ENCODE measurements around the gene TTC16. TPM values are rescaled to one million over a fixed set of nuclear protein-coding genes. Genes with fewer than 3 reads are reported as not detected.
A peak's percentile ranks its signal among the peaks of the same experiment; 100 is the strongest.

TTC16 gene
- total and polyA plus RNA-seq, 2 of the 8 experiments (the other 6 are each of a cell fraction or from before 2014, with no cell fraction given), result 0.03 TPM; not detected in 1

GRCh38 chr9:127753622-127754021 is 37.7 kb downstream of the TTC16 start:
- Histone ChIP-seq H2BK15ac (ENCODE audit: low read length) (no peak overlapping the region), H2AFZ (ENCODE audit: low read length) (no peak overlapping the region), H4K8ac (ENCODE audit: extremely low read depth, insufficient read depth, low read length) (no peak overlapping the region), H2BK5ac (ENCODE audit: low read depth, low read length) (no peak overlapping the region), H3K14ac (ENCODE audit: insufficient read length) (no peak overlapping the region), H3K9me3 (ENCODE audit: insufficient read depth in 2 of 2, low read depth in 1 of 2, low read length in 1 of 2) (no peaks in the 10 kb centered on the region), H3K36me3 (ENCODE audit: control insufficient read depth in 2 of 4, insufficient read depth in 4 of 4, low read length in 3 of 4) (no peaks in the 10 kb centered on the region; a peak in 2 of 8 replicates), H2AK5ac (ENCODE audit: low read depth, low read length) (no peak overlapping the region), H3K4ac (replicated peaks; ENCODE audit: insufficient read length, low read depth, low read length) (no peak overlapping the region), H3K4me3 (ENCODE audit: extremely low read depth in 1 of 4, insufficient read depth in 2 of 4, low read depth in 3 of 4, low read length in 4 of 4) (peak overlapping the region in 2 of 4 experiments; percentile 74 to 79; a peak in 1 of 8 replicates), H3K4me1 (replicated peaks in 1 of 4; ENCODE audit: control insufficient read depth in 3 of 4, insufficient read depth in 4 of 4, low read length in 3 of 4) (peaks cover 0 to 4% (median 1%) of the 10 kb centered on the region in 4 experiments; a peak in 4 of 7 replicates), H4K91ac (replicated peaks; ENCODE audit: insufficient read length, low read length) (no peak overlapping the region), H3K79me1 (ENCODE audit: low read depth, low read length) (no peaks in the 10 kb centered on the region), H3K56ac (replicated peaks; ENCODE audit: insufficient read length, low read depth, low read length) (no peak overlapping the region), H3K23me2 (ENCODE audit: low read depth, low read length) (peaks cover 13% of the 10 kb centered on the region; the same call in 1 of the 2 replicates), H2BK20ac (ENCODE audit: low read length) (no peak overlapping the region), H3K9ac (replicated peaks in 1 of 4; ENCODE audit: extremely low read depth in 1 of 4, low read depth in 3 of 4, low read length in 3 of 4) (no peak overlapping the region), H2BK12ac (ENCODE audit: low read depth, low read length) (0 out of 2 replicates have a peak overlapping the region, but pooled peaks have one; percentile 27), H2BK120ac (replicated peaks; ENCODE audit: low read depth, low read length) (no peak overlapping the region), H3K27ac (ENCODE audit: low read depth, low read length) (no peak overlapping the region), H3K4me2 (ENCODE audit: insufficient read depth in 1 of 2, low read depth in 2 of 2, low read length in 2 of 2) (peak overlapping the region in 1 of 2 experiments; percentile 98; a peak in 2 of 4 replicates), H3K18ac (ENCODE audit: extremely low read depth, low read length) (no peak overlapping the region), H3K79me2 (ENCODE audit: control insufficient read depth in 1 of 2, insufficient read depth in 2 of 2, low read length in 2 of 2) (no peaks in the 10 kb centered on the region), H3K23ac (ENCODE audit: insufficient read length) (no peak overlapping the region), H3K27me3 (replicated peaks in 1 of 4; ENCODE audit: control insufficient read depth in 3 of 4, extremely low read depth in 1 of 4, insufficient read depth in 3 of 4, low read length in 3 of 4) (peaks cover 0 to 16% (median 8%) of the 10 kb centered on the region in 4 experiments; a peak in 6 of 7 replicates), H4K20me1 (replicated peaks in 1 of 2; ENCODE audit: control insufficient read depth in 1 of 2, insufficient read depth in 2 of 2, low read length in 2 of 2) (peaks cover 5 to 21% of the 10 kb centered on the region in 2 experiments), H4K5ac (ENCODE audit: insufficient read length, low read depth, low read length) (no peak overlapping the region)
- ChIA-PET POLR2A (ENCODE audit: partially characterized antibody) (interaction anchor here (0.7 to 2.4 kb wide), 6 partner anchors 9 to 50 kb away, joined by 3 to 12 read pairs (median 4); partner anchors contain the start of gene CDK9), CTCF (ENCODE audit: partially characterized antibody) (interaction anchor here (1.2 to 2.2 kb wide), 4 partner anchors 9 to 35 kb away, joined by 3 to 11 read pairs (median 6); no protein-coding TSS in a partner anchor)
- 0 out of 3 replicates have a peak, but pooled peaks of 1 of the 2 experiments have one; percentile 4 for TF ChIP-seq POLR2A (IDR thresholded peaks at IDR 0.05; ENCODE audit: control extremely low read depth in 1 of 2, low read depth in 2 of 2, low read length in 2 of 2)
- TF ChIP-seq RAD21 (IDR thresholded peaks at IDR 0.05 in 1 of 2, conservative IDR thresholded peaks at IDR 0.05 in 1 of 2; ENCODE audit: low read depth in 2 of 2, low read length in 2 of 2), result no peak
- FAIRE-seq (no peak), DNase-seq (ENCODE audit: low read depth in 1 of 2, low spot score in 2 of 2) (no peak)
- WGBS, 2 experiments (ENCODE audit: extremely low coverage in 1 of 2, insufficient coverage in 1 of 2, insufficient read length in 1 of 2, insufficient replicate concordance in 2 of 2, low coverage in 1 of 2, low lambda C conversion rate in 2 of 2, missing lambda C conversion rate in 1 of 2), result 69% methylated on average over 7 of the region's 8 CpGs; no CpG with 5 or more reads in 1 of the 2 experiments
